Endothelial cell of umbilical vein (primary cell): Measurements from ENCODE around the gene PDPK1.
"Not testable (repeated sequence)": the region's sequence is repeated elsewhere in the genome, so short reads cannot be mapped to it uniquely, and the experiment has no call there.

ENCODE experiments used
- EZH2 ChIP-seq: IDR thresholded peaks from 2 replicates; pipeline ENCODE4 v1.6.1; 2012; ENCODE audit warnings: borderline replicate concordance, low read depth, mild to moderate bottlenecking, moderate library complexity, low read length, inconsistent platforms; ENCODE audit not compliant: severe bottlenecking
- POLR2A ChIP-seq: IDR thresholded peaks from 2 replicates; pipeline ENCODE4 v1.6.1; 2012; ENCODE audit warnings: low read depth, mild to moderate bottlenecking, control low read depth, low read length
- TF ChIP-seq, protein P1 (sequence below), 2 donors: IDR thresholded peaks; 1 replicate in 1 of 2; 2 replicates in 1 of 2; pipeline ENCODE4 v1.5.1; 2011; ENCODE audit warnings: low read length in 2 of 2, mild to moderate bottlenecking in 2 of 2, moderate library complexity in 2 of 2, control low read depth in 1 of 2, inconsistent platforms in 1 of 2, low read depth in 1 of 2; ENCODE audit not compliant: insufficient read depth in 1 of 2; ENCODE audit errors: extremely low read depth in 1 of 2

DNA sequence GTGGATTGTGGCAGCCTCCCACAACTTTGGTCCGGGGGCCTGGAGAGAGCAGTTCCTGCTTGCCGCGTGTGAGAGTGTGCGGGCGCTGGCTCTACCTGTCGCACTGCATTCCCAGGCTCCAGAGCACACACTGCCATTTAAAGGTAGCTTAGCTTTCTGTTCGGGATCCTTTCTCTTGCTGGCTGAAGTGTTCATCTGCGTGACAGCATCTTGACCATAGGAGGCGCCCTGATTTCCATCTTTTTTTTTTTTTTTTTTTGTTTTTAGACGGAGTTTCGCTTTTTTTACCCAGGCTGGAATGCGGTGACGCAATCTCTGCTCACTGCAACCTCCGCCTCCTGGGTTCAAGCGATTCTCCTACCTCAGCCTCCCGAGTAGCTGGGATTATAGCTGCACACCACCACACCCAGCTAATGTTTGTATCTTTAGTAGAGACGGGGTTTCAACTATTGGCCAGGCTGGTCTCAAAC is 13.6 kb downstream of the PDPK1 start:
- TF ChIP-seq, protein P1, sequence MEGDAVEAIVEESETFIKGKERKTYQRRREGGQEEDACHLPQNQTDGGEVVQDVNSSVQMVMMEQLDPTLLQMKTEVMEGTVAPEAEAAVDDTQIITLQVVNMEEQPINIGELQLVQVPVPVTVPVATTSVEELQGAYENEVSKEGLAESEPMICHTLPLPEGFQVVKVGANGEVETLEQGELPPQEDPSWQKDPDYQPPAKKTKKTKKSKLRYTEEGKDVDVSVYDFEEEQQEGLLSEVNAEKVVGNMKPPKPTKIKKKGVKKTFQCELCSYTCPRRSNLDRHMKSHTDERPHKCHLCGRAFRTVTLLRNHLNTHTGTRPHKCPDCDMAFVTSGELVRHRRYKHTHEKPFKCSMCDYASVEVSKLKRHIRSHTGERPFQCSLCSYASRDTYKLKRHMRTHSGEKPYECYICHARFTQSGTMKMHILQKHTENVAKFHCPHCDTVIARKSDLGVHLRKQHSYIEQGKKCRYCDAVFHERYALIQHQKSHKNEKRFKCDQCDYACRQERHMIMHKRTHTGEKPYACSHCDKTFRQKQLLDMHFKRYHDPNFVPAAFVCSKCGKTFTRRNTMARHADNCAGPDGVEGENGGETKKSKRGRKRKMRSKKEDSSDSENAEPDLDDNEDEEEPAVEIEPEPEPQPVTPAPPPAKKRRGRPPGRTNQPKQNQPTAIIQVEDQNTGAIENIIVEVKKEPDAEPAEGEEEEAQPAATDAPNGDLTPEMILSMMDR (IDR thresholded peaks at IDR 0.05; ENCODE audit: extremely low read depth in 1 of 2, insufficient read depth in 1 of 2, low read depth in 1 of 2, low read length in 2 of 2) = not testable (repeated sequence)
- TF ChIP-seq EZH2, POLR2A: not testable (repeated sequence)
